Nephron progenitor cell (in vitro differentiated cells): ENCODE results near the gene FNIP2.
"Not testable (repeated sequence)": the region's sequence is repeated elsewhere in the genome, so short reads cannot be mapped to it uniquely, and the experiment has no call there.

Source experiments
- DNase-seq: peaks from one replicate; pipeline ENCODE4 v3.0.0; 2021
- H3K27ac Mint-ChIP-seq: 2 replicates; pipeline ENCODE4 v1.8.0; 2021; ENCODE audit warnings: mild to moderate bottlenecking, moderate library complexity, mixed read lengths
- H3K27me3 Mint-ChIP-seq: 2 replicates; pipeline ENCODE4 v1.8.0; 2021; ENCODE audit warnings: mild to moderate bottlenecking, low read depth, mixed read lengths; ENCODE audit not compliant: poor library complexity
- H3K36me3 Mint-ChIP-seq: 2 replicates; pipeline ENCODE4 v1.8.0; 2021; ENCODE audit warnings: low read depth, mixed read lengths
- H3K4me1 Mint-ChIP-seq: 2 replicates; pipeline ENCODE4 v1.8.0; 2021; ENCODE audit warnings: mixed read lengths
- H3K4me3 Mint-ChIP-seq: 2 replicates; pipeline ENCODE4 v1.8.0; 2021; ENCODE audit warnings: mild to moderate bottlenecking, moderate library complexity, mixed read lengths
- H3K9me3 Mint-ChIP-seq: 2 replicates; pipeline ENCODE4 v1.8.0; 2021; ENCODE audit warnings: mild to moderate bottlenecking, moderate library complexity, mixed read lengths
- CTCF ChIP-seq: fragments of 200-600 bp; sonication (generic); IDR thresholded peaks from 2 replicates; pipeline ENCODE4 v1.5.0; 2021; ENCODE audit warnings: antibody characterized with exemption

Gene FNIP2

GRCh38 chr4:158871335-158871724 lies 102.5 kb downstream of the FNIP2 start:
- DNase-seq, result no peak
- no peak overlapping the region for H3K4me3 Mint-ChIP-seq
- TF ChIP-seq CTCF, result no peak
- H3K27me3 Mint-ChIP-seq, result peaks cover 4% of the 10 kb centered on the region
- no peak overlapping the region for H3K27ac Mint-ChIP-seq
- H3K4me1 Mint-ChIP-seq, result peaks cover 30% of the 10 kb centered on the region
- H3K36me3 Mint-ChIP-seq, result peaks cover 12% of the 10 kb centered on the region
- H3K9me3 Mint-ChIP-seq, result no peaks in the 10 kb centered on the region

- TF ChIP-seq CTCF, result no peak
- DNase-seq, result no peak
- Mint-ChIP-seq H3K27ac (peak overlapping the region; percentile 10), H3K4me1 (peaks cover 35% of the 10 kb centered on the region), H3K27me3 (no peaks in the 10 kb centered on the region), H3K36me3 (peaks cover 20% of the 10 kb centered on the region), H3K9me3 (peaks cover 5% of the 10 kb centered on the region), H3K4me3 (no peak overlapping the region)
These were observed 105.1 kb downstream of the FNIP2 start for GRCh38 chr4:158873795-158874401.

GRCh38 chr4:158875026-158875425 lies 106.2 kb downstream of the FNIP2 start:
- Mint-ChIP-seq H3K36me3 (peaks cover 30% of the 10 kb centered on the region), H3K27me3 (peaks cover 2% of the 10 kb centered on the region), H3K4me3 (no peak overlapping the region), H3K9me3 (peaks cover 10% of the 10 kb centered on the region), H3K4me1 (peaks cover 29% of the 10 kb centered on the region), H3K27ac (peak overlapping the region; percentile 60)
- DNase-seq, result no peak
- no peak for TF ChIP-seq CTCF

GRCh38 chr4:158875455-158875854 lies 106.6 kb downstream of the FNIP2 start:
- peaks cover 25% of the 10 kb centered on the region for H3K4me1 Mint-ChIP-seq
- DNase-seq, result no peak
- H3K4me3 Mint-ChIP-seq, result no peak overlapping the region
- H3K27ac Mint-ChIP-seq, result no peak overlapping the region
- H3K27me3 Mint-ChIP-seq, result peaks cover 2% of the 10 kb centered on the region
- H3K9me3 Mint-ChIP-seq, result peaks cover 13% of the 10 kb centered on the region
- peaks cover 34% of the 10 kb centered on the region for H3K36me3 Mint-ChIP-seq
- TF ChIP-seq CTCF, result no peak

- no peak overlapping the region for H3K27ac Mint-ChIP-seq
These were observed 108.2 kb downstream of the FNIP2 start for GRCh38 chr4:158877069-158877468.

GRCh38 chr4:158882142-158882541 lies 113.3 kb downstream of the FNIP2 start:
- Mint-ChIP-seq H3K9me3 (peaks cover 36% of the 10 kb centered on the region), H3K36me3 (peaks cover 71% of the 10 kb centered on the region)
- H3K27ac Mint-ChIP-seq, H3K4me1 Mint-ChIP-seq, H3K4me3 Mint-ChIP-seq, DNase-seq, H3K27me3 Mint-ChIP-seq: not testable (repeated sequence)

More at GRCh38 chr4:158877069-158877468, 108.2 kb downstream of the FNIP2 start:
- Mint-ChIP-seq H3K9me3 (peaks cover 23% of the 10 kb centered on the region), H3K4me3 (no peak overlapping the region), H3K4me1 (peaks cover 11% of the 10 kb centered on the region), H3K36me3 (peaks cover 49% of the 10 kb centered on the region), H3K27me3 (peaks cover 2% of the 10 kb centered on the region)
- TF ChIP-seq CTCF, result no peak
- no peak for DNase-seq
